8988T (cell line): ENCODE results near the gene PRRX2.
A peak's percentile ranks its signal among the peaks of the same experiment; 100 is the strongest.

Experiments
- DNase-seq: peaks from one replicate; pipeline ENCODE4 v3.0.0; 2011

Gene PRRX2

GRCh38 chr9:129682381-129682780, 16.9 kb downstream of the PRRX2 start:
- no peak for DNase-seq

- DNase-seq: no peak
Observed at GRCh38 chr9:129685220-129685932, 19.9 kb downstream of the PRRX2 start.

- DNase-seq: no peak
Observed at GRCh38 chr9:129685933-129686259, 20.4 kb downstream of the PRRX2 start.

- no peak for DNase-seq
Observed at GRCh38 chr9:129686736-129687135, 21.3 kb downstream of the PRRX2 start.

- DNase-seq: no peak
Observed at GRCh38 chr9:129687391-129687790, 21.9 kb downstream of the PRRX2 start.

GRCh38 chr9:129688285-129689043, 23.0 kb downstream of the PRRX2 start:
- DNase-seq: no peak

GRCh38 chr9:129692534-129692933, 27.1 kb downstream of the PRRX2 start:
- no peak for DNase-seq

- no peak for DNase-seq
Observed at GRCh38 chr9:129693741-129694140, 28.3 kb downstream of the PRRX2 start.

- DNase-seq: no peak
Observed at GRCh38 chr9:129694243-129694646, 28.8 kb downstream of the PRRX2 start.

GRCh38 chr9:129695870-129696269, 30.4 kb downstream of the PRRX2 start:
- DNase-seq: no peak

GRCh38 chr9:129696944-129697655, 31.7 kb downstream of the PRRX2 start:
- DNase-seq: peak; percentile 74

- peak; percentile 72 for DNase-seq
Observed at GRCh38 chr9:129697656-129698253, 32.3 kb downstream of the PRRX2 start.

- DNase-seq: no peak
Observed at GRCh38 chr9:129698254-129698757, 32.9 kb downstream of the PRRX2 start.

- DNase-seq: no peak
Observed at GRCh38 chr9:129701054-129701453, 35.6 kb downstream of the PRRX2 start.

GRCh38 chr9:129701549-129701948, 36.1 kb downstream of the PRRX2 start:
- DNase-seq: no peak

GRCh38 chr9:129702589-129703520, 37.4 kb downstream of the PRRX2 start:
- no peak for DNase-seq

- DNase-seq: no peak
Observed at GRCh38 chr9:129703667-129704355, 38.4 kb downstream of the PRRX2 start.

GRCh38 chr9:129704807-129705206, 39.4 kb downstream of the PRRX2 start:
- no peak for DNase-seq

- no peak for DNase-seq
Observed at GRCh38 chr9:129708793-129709192, 43.3 kb downstream of the PRRX2 start.

- no peak for DNase-seq
Observed at GRCh38 chr9:129709438-129710168, 44.2 kb downstream of the PRRX2 start.

- DNase-seq: no peak
Observed at GRCh38 chr9:129710169-129710453, 44.7 kb downstream of the PRRX2 start.
